Adipose tissue (tissue), 3 donors: Measurements from ENCODE around the gene ALLC. TPM values are rescaled to one million over a fixed set of nuclear protein-coding genes. Genes with fewer than 3 reads are reported as not detected.

Experiments used
- H3K27ac ChIP-seq: one replicate; pipeline ENCODE4 v1.5.1; 2013; ENCODE audit warnings: low read depth, low read length
- WGBS, 3 donors: extraction: QIAGEN DNeasy Blood & Tissue Kit; methylation state at CpG; one replicate each; pipeline ENCODE4 v1.1.7; 2013; 5-methylcytosine and 5-hydroxymethylcytosine counted together
- polyA plus RNA-seq, 3 donors: library from polyadenylated mRNA; stranded (reverse); fragments of 200-250 nt; gene quantifications; one replicate each; pipeline ENCODE4 v1.2.3, GENCODE V29; 2013
- donor health status: healthy with polysubstance abuse.
- donor health status: Bipolar disorder and iron deficiency.
- donor health status: healthy.

The ALLC gene
- polyA plus RNA-seq, 3 donors, result 0.04 to 0.45 TPM; not detected in 1

- WGBS, 3 donors, result 27 to 31% (median 30%) methylated on average over 22 of the region's 22 CpGs
- no peak overlapping the region for H3K27ac ChIP-seq
Measured at GRCh38 chr2:3728104-3729054, 70.4 kb downstream of the ALLC start.

- 79 to 89% (median 87%) methylated on average over 8 of the region's 8 CpGs for WGBS, 3 donors
- H3K27ac ChIP-seq, result no peak overlapping the region
Measured at GRCh38 chr2:3729055-3729448, 71.1 kb downstream of the ALLC start.

DNA sequence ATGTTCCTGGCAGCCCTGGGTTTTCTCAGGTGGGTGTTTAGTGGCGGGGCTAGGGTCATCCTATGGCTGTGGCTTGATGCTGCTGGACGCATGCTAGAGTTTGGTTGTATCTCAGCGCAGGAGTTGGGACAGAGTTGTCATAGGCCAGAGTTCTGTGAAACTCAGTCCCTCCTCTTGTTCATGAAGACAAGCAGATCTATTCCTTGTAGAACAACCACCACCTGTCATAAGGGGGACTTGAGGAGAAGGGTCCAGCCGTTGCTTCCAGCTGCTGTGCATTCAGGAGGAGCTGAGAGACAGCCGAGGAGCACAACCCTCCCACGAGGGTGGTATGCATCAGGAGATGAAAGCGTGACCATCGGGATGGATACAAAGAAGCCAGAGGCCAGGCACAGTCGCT lies 71.8 kb downstream of the ALLC start:
- no peak overlapping the region for H3K27ac ChIP-seq
- 79 to 89% (median 85%) methylated on average over 9 of the region's 9 CpGs for WGBS, 3 donors

GRCh38 chr2:3730646-3731045 lies 72.6 kb downstream of the ALLC start:
- 71 to 89% (median 86%) methylated on average over 8 of the region's 8 CpGs for WGBS, 3 donors

DNA sequence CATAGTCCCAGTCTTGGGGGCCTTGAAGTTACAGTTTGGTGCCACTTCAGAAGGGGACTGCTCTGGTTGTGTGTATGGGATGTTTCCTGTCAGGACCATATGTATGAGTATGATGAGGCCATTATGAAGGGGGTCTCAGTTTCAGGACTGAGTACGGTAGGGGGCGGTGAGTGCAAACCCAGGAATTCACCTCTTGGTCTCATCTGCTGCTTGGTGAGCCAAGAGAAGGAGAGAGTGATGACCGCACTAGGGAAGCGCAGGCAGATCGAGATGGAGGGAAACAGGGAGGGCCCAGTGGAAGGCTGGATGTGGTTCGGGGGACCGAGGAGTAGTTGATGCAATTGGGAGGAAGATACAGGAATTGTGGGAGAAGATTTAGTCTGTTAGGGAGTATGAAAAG lies 73.8 kb downstream of the ALLC start:
- H3K27ac ChIP-seq, result no peak overlapping the region
- WGBS, 3 donors, result 85 to 96% (median 92%) methylated on average over 7 of the region's 7 CpGs

More at GRCh38 chr2:3730646-3731045, 72.6 kb downstream of the ALLC start:
- no peak overlapping the region for H3K27ac ChIP-seq

GRCh38 chr2:3736112-3736511 lies 78.1 kb downstream of the ALLC start:
- 79 to 88% (median 84%) methylated on average over 7 of the region's 7 CpGs for WGBS, 3 donors
- no peak overlapping the region for H3K27ac ChIP-seq

GRCh38 chr2:3737128-3737527 lies 79.1 kb downstream of the ALLC start:
- WGBS, 3 donors, result 61 to 87% (median 81%) methylated on average over 9 of the region's 9 CpGs
- no peak overlapping the region for H3K27ac ChIP-seq

- 47 to 55% (median 47%) methylated on average over 3 of the region's 3 CpGs for WGBS, 3 donors
Measured at GRCh38 chr2:3738454-3738853, 80.5 kb downstream of the ALLC start.

GRCh38 chr2:3739313-3739712 lies 81.3 kb downstream of the ALLC start:
- WGBS, 3 donors, result 84 to 93% (median 92%) methylated on average over 19 of the region's 19 CpGs
- H3K27ac ChIP-seq, result no peak overlapping the region

More at GRCh38 chr2:3738454-3738853, 80.5 kb downstream of the ALLC start:
- H3K27ac ChIP-seq, result no peak overlapping the region

GRCh38 chr2:3741396-3741795 lies 83.4 kb downstream of the ALLC start:
- WGBS, 3 donors, result 49 to 73% (median 54%) methylated on average over 8 of the region's 8 CpGs
- no peak overlapping the region for H3K27ac ChIP-seq

- no peak overlapping the region for H3K27ac ChIP-seq
Measured at GRCh38 chr2:3741867-3742602, 84.0 kb downstream of the ALLC start.

GRCh38 chr2:3742743-3743508 lies 84.9 kb downstream of the ALLC start:
- H3K27ac ChIP-seq, result no peak overlapping the region
- 71 to 82% (median 82%) methylated on average over 5 of the region's 5 CpGs for WGBS, 3 donors

More at GRCh38 chr2:3741867-3742602, 84.0 kb downstream of the ALLC start:
- WGBS, 3 donors, result 85 to 92% (median 92%) methylated on average over 13 of the region's 13 CpGs

DNA sequence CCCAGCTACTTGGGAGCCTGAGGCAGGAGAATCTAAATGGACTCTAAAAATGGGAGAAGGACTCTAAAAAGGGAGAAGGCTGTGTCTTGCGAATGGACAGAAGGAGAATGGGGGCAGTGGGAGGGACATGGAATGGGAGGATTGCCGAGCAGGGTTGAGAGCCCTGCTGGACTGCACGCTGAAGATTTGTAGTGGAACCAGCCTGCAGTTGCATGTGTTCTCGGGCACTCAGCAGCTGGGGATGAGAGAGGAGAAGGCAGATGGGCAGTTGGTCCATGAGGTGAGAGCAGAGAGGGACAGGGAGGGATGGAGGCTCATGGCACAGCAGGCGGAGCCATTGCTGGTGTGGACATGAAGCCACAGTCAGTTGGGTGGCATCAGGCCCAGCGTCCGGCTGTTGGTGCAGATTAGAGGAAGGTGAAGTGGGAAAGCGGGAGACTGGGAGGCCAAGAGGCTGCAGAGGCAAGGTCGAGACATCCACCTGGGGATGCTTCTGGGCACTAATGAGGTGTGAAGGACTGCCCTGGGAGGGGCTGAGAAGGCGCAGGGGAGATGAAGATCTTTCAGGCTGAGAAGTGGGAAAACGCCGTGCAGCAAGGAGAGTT lies 86.1 kb downstream of the ALLC start:
- no peak overlapping the region for H3K27ac ChIP-seq
- WGBS, 3 donors, result 86 to 91% (median 89%) methylated on average over 12 of the region's 12 CpGs

GRCh38 chr2:3745920-3746319 lies 87.9 kb downstream of the ALLC start:
- WGBS, 3 donors, result 52 to 66% (median 58%) methylated on average over 12 of the region's 12 CpGs
- H3K27ac ChIP-seq, result no peak overlapping the region

DNA sequence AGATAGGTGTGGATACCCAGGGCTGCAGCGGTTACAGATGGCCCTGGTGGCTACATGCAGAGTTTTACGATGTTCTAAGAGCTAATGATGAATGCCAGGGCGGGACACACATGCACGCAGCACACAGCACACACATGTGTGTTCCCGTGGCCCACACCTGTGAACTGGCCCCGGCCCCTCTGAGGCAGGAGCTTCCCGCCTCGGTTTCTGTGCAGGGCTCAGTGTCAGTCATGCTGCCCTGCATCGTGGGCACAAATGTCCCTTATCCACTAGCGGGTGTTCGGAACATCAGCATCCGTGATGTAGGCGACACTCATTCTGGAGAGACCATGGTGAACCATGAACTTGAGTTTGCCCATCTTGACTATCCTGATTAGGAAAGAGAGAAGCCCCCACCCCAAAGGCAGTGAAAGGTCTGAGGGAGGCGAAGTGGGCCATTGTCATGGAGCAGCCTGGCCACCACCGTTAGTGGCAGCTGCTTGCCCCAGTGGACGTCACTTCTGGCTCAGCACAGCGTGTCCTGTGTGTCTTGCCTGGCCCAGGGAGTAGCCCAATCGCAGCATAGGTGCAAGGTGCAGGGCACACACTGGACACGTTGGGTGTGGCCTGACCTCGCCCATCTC lies 89.1 kb downstream of the ALLC start:
- 82 to 92% (median 91%) methylated on average over 20 of the region's 20 CpGs for WGBS, 3 donors

DNA sequence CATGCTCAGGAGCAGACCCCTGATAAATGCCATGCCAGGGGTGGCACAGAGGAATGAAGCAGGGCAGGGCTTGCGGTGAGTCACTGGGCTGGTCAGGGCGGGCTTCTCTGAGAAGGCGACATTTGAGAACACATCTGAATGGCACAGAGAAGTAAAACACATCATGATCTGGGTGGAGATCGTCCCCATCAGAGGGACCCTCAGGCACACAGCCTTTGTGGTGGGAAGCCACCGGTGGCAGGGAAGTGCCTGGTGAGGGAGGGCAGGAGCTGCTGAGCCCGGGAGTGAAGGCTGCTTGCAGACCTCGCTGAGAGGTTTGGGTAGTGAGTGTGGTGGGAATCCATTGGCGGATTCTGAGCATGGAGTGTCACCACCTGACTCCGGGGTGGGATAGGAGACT lies 89.8 kb downstream of the ALLC start:
- 75 to 83% (median 82%) methylated on average over 9 of the region's 9 CpGs for WGBS, 3 donors
- no peak overlapping the region for H3K27ac ChIP-seq

More for the DNA sequence above, 89.1 kb downstream of the ALLC start:
- no peak overlapping the region for H3K27ac ChIP-seq

GRCh38 chr2:3749201-3749600 lies 91.2 kb downstream of the ALLC start:
- H3K27ac ChIP-seq, result no peak overlapping the region
- WGBS, 3 donors, result 71 to 74% (median 74%) methylated on average over 7 of the region's 7 CpGs

GRCh38 chr2:3751251-3751650 lies 93.3 kb downstream of the ALLC start:
- 72 to 76% (median 75%) methylated on average over 7 of the region's 7 CpGs for WGBS, 3 donors
- H3K27ac ChIP-seq, result no peak overlapping the region
